Duodenal mucosa (tissue), 2 donors: ENCODE results near the gene ERMAP.
"Not testable (repeated sequence)": the region's sequence is repeated elsewhere in the genome, so short reads cannot be mapped to it uniquely, and the experiment has no call there.

Experiments used
- H3K27ac ChIP-seq: one replicate; pipeline ENCODE4 v1.7.0; 2013; ENCODE audit warnings: low read depth, low read length
- H3K27me3 ChIP-seq, 2 donors: one replicate each; pipeline ENCODE4 v1.7.0; 2013; ENCODE audit warnings: low read length in 2 of 2, control low read depth in 1 of 2; ENCODE audit not compliant: insufficient read depth in 2 of 2, control insufficient read depth in 1 of 2
- H3K36me3 ChIP-seq, 2 donors: one replicate each; pipeline ENCODE4 v1.7.0; 2013; ENCODE audit warnings: low read length in 2 of 2, control low read depth in 1 of 2; ENCODE audit not compliant: insufficient read depth in 2 of 2, control insufficient read depth in 1 of 2
- H3K4me1 ChIP-seq, 2 donors: one replicate each; pipeline ENCODE4 v1.7.0; 2013; ENCODE audit warnings: low read length in 2 of 2, control low read depth in 1 of 2; ENCODE audit not compliant: insufficient read depth in 2 of 2, control insufficient read depth in 1 of 2
- H3K4me3 ChIP-seq, 2 donors: one replicate each; pipeline ENCODE4 v1.7.0; 2013; ENCODE audit warnings: low read length in 2 of 2, low read depth in 1 of 2
- H3K9ac ChIP-seq, 2 donors: one replicate each; pipeline ENCODE4 v1.7.0; 2013; ENCODE audit warnings: low read length in 2 of 2, low read depth in 1 of 2
- H3K9me3 ChIP-seq, 2 donors: one replicate each; pipeline ENCODE4 v1.7.0; 2013; ENCODE audit warnings: low read length in 2 of 2, control low read depth in 1 of 2; ENCODE audit not compliant: control insufficient read depth in 1 of 2

ERMAP gene

DNA sequence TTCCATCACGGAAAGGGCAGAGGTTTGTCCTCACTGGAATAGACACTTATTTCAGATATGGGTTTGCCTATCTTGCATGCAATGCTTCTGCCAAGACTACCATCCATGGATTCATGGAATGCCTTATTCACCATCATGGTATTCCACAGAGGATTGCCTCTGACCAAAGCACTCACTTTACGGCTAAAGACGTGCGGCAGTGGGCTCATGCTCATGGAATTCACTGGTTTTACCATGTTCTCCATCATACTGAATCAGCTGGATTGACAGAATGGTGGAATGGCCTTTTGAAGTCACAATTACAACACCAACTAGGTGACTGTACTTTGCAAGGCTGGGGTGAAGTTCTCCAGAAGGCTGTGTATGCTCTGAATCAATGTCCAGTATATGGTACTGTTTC lies 51.5 kb downstream of the ERMAP start:
- H3K4me3 ChIP-seq, H3K4me1 ChIP-seq, H3K27me3 ChIP-seq, H3K9ac ChIP-seq, H3K36me3 ChIP-seq, H3K27ac ChIP-seq, H3K9me3 ChIP-seq: not testable (repeated sequence)

DNA sequence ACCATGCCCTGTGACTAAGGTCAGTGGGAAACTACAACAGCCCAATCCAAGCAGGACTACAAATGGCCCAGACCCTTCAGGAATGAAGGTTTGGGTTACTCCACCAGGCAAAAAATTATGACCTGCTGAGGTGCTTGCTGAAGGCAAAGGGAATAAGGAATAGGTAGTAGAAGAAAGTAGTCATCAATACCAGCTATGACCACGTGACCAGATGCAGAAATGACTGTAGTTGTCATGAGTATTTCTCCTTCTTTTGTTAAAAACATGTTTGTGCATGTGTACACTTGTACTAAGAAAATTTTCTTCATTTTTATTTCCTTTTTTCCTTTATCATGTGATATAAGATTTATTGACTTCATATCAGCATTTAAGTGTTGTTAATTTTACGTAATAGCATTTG lies 52.3 kb downstream of the ERMAP start:
- not testable (repeated sequence) for H3K27ac ChIP-seq

DNA sequence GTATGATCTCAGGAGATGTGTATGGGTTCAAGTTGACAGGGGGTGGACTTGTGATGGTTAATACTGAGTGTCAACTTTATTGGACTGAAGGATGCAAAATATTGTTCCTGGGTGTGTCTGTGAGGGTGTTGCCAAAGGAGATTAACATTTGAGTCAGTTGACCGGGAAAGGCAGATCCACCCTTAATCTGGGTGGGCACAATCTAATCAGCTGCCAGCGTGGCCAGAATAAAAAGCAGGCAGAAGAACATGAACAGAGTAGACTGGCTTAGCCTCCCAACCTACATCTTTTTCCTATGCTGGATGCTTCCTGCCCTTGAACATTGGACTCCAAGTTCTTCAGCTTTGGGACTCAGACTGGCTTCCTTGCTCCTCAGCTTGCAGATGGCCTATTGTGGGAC lies 52.8 kb downstream of the ERMAP start:
- H3K9me3 ChIP-seq, H3K9ac ChIP-seq, H3K36me3 ChIP-seq, H3K4me3 ChIP-seq, H3K27me3 ChIP-seq, H3K27ac ChIP-seq, H3K4me1 ChIP-seq: not testable (repeated sequence)

More for the DNA sequence above, 52.3 kb downstream of the ERMAP start:
- not testable (repeated sequence) for H3K36me3 ChIP-seq, H3K9ac ChIP-seq, H3K9me3 ChIP-seq, H3K4me3 ChIP-seq, H3K27me3 ChIP-seq, H3K4me1 ChIP-seq

DNA sequence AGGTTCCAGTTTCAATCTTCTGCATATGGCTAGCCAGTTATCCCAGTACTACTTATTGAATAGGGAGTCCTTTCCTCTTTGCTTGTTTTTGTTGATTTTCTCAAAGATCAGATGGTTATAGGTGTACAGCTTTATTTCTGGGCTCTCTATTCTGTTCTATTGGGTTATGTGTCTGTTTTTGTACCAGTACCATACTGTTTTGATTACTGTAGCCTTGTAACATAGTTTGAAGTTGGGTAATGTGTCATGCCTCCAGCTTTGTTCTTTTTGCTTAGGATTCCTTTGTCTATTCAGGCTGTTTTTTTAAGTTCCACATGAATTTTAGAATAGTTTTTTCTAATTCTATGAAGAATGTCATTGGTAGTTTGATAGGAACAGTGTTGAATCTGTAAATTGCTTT lies 56.2 kb downstream of the ERMAP start:
- not testable (repeated sequence) for H3K4me3 ChIP-seq, H3K27me3 ChIP-seq, H3K4me1 ChIP-seq, H3K9me3 ChIP-seq, H3K27ac ChIP-seq, H3K36me3 ChIP-seq, H3K9ac ChIP-seq

DNA sequence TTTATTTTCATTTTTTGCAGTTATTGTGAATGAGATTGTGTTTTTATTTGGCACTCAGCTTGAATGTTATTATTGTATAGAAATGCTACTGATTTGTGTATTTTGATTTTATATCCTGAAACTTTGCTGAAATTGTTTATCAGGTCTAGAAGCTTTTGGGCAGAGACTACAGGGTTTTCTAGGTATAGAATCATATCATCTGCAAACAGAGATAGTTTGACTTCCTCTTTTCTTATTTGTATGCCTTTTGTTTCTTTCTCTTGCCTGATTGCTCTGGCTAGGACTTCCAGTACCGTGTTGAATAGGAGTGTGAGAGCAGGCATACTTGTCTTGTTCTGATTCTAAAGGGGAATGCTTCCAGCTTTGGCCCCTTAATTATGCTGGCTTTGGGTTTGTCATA lies 56.7 kb downstream of the ERMAP start:
- no peak overlapping the region for H3K9ac ChIP-seq
- no peaks in the 10 kb centered on the region for H3K9me3 ChIP-seq
- H3K4me1 ChIP-seq = no peaks in the 10 kb centered on the region
- no peak overlapping the region for H3K27ac ChIP-seq
- H3K27me3 ChIP-seq = no peaks in the 10 kb centered on the region
- no peak overlapping the region for H3K4me3 ChIP-seq
- H3K36me3 ChIP-seq = no peaks in the 10 kb centered on the region

DNA sequence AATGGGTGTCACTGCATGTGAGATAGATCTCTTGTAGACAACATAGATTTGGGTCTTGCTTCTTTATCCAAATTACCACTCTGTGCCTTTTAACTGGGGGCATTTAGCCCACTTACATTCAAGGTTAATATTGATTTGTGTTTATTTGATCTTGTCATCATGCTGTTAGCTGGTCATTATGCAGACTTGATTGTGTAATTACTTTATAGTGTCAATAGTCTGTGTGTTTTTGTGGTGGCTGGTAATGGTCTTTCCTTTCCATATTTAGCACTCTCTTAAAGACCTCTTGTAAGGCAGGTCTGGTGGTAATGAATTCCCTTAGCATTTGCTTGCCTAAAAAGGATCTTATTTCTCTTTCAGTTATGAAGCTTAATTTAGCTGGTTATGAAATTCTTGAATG lies 59.1 kb downstream of the ERMAP start:
- Histone ChIP-seq H3K9me3 (peaks cover 0 to 1% of the 10 kb centered on the region in 2 donors), H3K36me3 (no peaks in the 10 kb centered on the region), H3K4me1 (no peaks in the 10 kb centered on the region), H3K27me3 (no peaks in the 10 kb centered on the region), H3K4me3 (no peak overlapping the region), H3K9ac (no peak overlapping the region), H3K27ac (no peak overlapping the region)

DNA sequence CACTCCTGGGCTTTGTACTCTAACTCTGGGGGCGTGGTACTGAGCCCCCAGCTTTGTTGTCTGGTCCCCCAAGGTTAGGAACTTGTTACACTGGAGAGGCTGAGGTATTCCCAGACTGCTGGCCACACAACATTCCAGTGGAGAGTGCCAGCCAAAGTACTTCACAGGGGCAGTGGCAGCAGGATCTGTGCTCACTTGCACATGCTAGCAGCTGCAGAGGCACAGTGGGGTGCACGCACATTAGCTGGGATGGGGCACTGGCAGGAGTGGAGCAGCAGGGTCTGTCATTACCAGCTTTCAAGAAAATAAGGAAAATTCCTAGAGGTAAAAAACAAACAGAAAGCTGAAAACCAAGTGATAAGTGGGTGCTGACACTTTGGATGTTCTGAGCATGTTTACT lies 60.5 kb downstream of the ERMAP start:
- H3K9ac ChIP-seq = no peak overlapping the region
- H3K4me1 ChIP-seq = no peaks in the 10 kb centered on the region
- no peaks in the 10 kb centered on the region for H3K27me3 ChIP-seq
- no peak overlapping the region for H3K27ac ChIP-seq
- peaks cover 0 to 1% of the 10 kb centered on the region in 2 donors for H3K9me3 ChIP-seq
- H3K36me3 ChIP-seq = no peaks in the 10 kb centered on the region
- no peak overlapping the region for H3K4me3 ChIP-seq

DNA sequence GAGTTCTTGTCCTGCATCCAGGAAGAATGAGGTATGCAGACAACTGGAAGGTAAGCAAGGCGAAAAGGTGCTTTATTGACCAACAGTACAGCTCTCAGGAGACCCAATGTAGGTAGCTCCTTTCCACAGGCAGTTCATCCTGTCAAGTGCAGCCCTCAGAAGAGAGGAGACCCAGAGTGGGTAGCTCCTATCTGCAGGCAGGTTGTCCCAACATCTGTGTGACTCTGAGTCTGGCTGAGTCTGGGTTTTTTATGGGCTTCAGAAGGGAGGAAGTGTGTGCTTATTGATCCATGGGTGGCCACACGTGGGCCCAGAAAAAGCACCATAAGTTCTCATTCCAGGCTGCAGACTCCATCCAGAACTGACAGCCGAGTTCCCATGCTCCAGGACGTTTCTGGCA lies 63.5 kb downstream of the ERMAP start:
- H3K36me3 ChIP-seq = no peaks in the 10 kb centered on the region
- H3K27me3 ChIP-seq = no peaks in the 10 kb centered on the region
- H3K4me3 ChIP-seq = no peak overlapping the region
- no peak overlapping the region for H3K27ac ChIP-seq
- H3K9me3 ChIP-seq = peaks cover 0 to 1% of the 10 kb centered on the region in 2 donors
- H3K4me1 ChIP-seq = no peaks in the 10 kb centered on the region
- no peak overlapping the region for H3K9ac ChIP-seq

DNA sequence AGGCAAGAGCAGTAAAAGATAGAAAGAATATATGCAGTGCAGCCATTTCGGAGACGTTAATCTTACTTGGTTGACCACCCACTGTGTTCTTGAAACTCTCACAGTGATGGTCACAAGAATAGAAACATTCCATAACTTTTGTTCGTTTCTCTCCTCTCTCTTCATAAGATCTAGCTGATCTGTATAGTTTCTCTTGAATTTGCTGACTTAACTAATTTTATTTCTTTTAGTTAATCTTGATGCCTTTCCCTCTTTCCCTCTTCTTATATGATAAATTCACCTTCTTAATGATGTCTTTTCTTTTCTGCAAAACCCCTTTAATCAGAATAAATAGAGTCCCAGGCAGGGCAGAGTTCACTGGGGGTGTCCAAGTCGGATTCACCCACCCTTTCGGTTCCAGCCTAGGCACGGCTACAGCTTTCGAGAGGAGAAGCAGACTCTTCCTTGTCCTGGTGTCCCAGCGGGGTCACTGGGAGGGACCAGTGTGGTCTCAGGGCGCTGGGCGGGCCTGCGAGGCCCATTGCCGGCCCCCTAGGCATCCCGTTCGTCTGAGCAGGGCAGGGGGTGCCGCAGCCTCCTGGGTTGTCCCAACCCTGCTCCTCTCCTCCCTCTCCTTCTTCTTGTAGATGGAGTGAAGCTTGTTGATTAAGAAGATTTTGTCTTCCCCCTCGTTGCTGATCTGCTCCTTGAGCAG lies 69.3 kb downstream of the ERMAP start:
- Histone ChIP-seq H3K27me3 (no peaks in the 10 kb centered on the region), H3K4me1 (no peaks in the 10 kb centered on the region), H3K9ac (no peak overlapping the region), H3K27ac (no peak overlapping the region), H3K9me3 (no peaks in the 10 kb centered on the region), H3K4me3 (no peak overlapping the region), H3K36me3 (no peaks in the 10 kb centered on the region)

DNA sequence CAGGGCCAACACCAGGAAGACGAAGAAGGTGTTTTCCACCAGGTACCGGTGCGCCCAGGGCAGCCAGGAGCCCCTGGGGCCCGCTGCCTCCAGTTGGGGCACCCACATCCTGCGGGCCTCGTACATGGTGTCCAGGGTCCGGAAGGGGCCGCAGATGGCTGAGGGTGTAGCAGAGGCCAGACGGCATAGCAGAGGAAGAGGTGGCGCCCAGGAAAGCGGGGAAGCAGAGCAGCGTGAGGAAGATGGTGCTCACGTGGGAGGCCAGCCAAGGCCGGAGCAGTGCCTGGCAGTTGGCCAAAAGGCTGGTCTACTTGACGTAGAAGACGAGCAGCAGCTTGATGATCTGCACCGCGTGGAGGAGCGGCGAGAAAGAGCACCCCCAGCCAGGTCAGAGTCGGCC lies 69.9 kb downstream of the ERMAP start:
- no peaks in the 10 kb centered on the region for H3K36me3 ChIP-seq

DNA sequence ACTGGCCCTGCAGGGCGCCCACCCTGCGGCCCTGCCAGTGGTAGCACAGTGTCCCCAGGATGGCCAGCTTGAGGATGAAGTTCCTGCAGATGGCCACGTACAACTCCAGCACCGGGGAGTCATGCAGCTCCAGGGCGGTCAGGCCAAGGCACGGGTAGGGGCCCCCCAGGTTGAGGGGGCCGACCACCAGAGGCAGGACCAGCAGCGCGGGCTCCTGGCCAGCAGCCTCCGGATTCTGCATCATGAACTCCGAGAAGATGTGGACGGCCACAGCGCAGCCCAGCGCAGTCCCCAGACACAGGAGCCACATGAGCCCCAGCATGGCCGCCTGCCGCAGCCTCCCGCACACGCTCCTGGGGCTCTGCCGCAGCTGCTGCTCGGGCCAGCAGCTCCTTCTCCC lies 70.4 kb downstream of the ERMAP start:
- Histone ChIP-seq H3K9me3 (no peaks in the 10 kb centered on the region), H3K4me3 (no peak overlapping the region), H3K4me1 (no peaks in the 10 kb centered on the region), H3K27ac (no peak overlapping the region), H3K36me3 (no peaks in the 10 kb centered on the region), H3K27me3 (no peaks in the 10 kb centered on the region), H3K9ac (no peak overlapping the region)

More for the DNA sequence above, 69.9 kb downstream of the ERMAP start:
- Histone ChIP-seq H3K27ac (no peak overlapping the region), H3K4me3 (no peak overlapping the region), H3K9ac (no peak overlapping the region), H3K4me1 (no peaks in the 10 kb centered on the region), H3K9me3 (no peaks in the 10 kb centered on the region), H3K27me3 (no peaks in the 10 kb centered on the region)
